ENCODE results near the gene FGFR1OP2. TPM values are rescaled to one million over a fixed set of nuclear protein-coding genes. Genes with fewer than 3 reads are reported as not detected.
"Not testable (repeated sequence)": the region's sequence is repeated elsewhere in the genome, so short reads cannot be mapped to it uniquely, and the experiment has no call there.

FGFR1OP2 gene
- total RNA-seq, 1 donor from 2014 or later, result 120 TPM

GRCh38 chr12:26948309-26948708 is 10.0 kb downstream of the FGFR1OP2 start:
- DNase-seq, result no peak

- DNase-seq, result no peak
Measured at GRCh38 chr12:26953447-26953846, 15.2 kb downstream of the FGFR1OP2 start.

GRCh38 chr12:26954027-26954426 is 15.8 kb downstream of the FGFR1OP2 start:
- no peak for DNase-seq

GRCh38 chr12:26961391-26961790 is 23.1 kb downstream of the FGFR1OP2 start:
- not testable (repeated sequence) for DNase-seq

GRCh38 chr12:26961803-26962202 is 23.5 kb downstream of the FGFR1OP2 start:
- no peak for DNase-seq

GRCh38 chr12:26963413-26963812 is 25.1 kb downstream of the FGFR1OP2 start:
- DNase-seq, result no peak

- DNase-seq, result no peak
Measured at GRCh38 chr12:26966842-26967241, 28.6 kb downstream of the FGFR1OP2 start.

- no peak for DNase-seq
Measured at GRCh38 chr12:26970136-26970535, 31.9 kb downstream of the FGFR1OP2 start.

GRCh38 chr12:26971963-26972362 is 33.7 kb downstream of the FGFR1OP2 start:
- DNase-seq, result no peak

GRCh38 chr12:26976687-26977086 is 38.4 kb downstream of the FGFR1OP2 start:
- no peak for DNase-seq

- DNase-seq, result no peak
Measured at GRCh38 chr12:26978801-26979200, 40.5 kb downstream of the FGFR1OP2 start.

GRCh38 chr12:26979733-26980132 is 41.5 kb downstream of the FGFR1OP2 start:
- DNase-seq, result no peak

GRCh38 chr12:26982866-26983265 is 44.6 kb downstream of the FGFR1OP2 start:
- no peak for DNase-seq

- DNase-seq, result peak; percentile 25
Measured at GRCh38 chr12:26987634-26988424, 49.6 kb downstream of the FGFR1OP2 start.

- no peak for DNase-seq
Measured at GRCh38 chr12:26988703-26989102, 50.4 kb downstream of the FGFR1OP2 start.

- DNase-seq, result no peak
Measured at GRCh38 chr12:26989873-26990272, 51.6 kb downstream of the FGFR1OP2 start.

- DNase-seq, result no peak
Measured at GRCh38 chr12:26991826-26992225, 53.6 kb downstream of the FGFR1OP2 start.

GRCh38 chr12:26994109-26994508 is 55.8 kb downstream of the FGFR1OP2 start:
- no peak for DNase-seq

GRCh38 chr12:26995706-26996105 is 57.4 kb downstream of the FGFR1OP2 start:
- no peak for DNase-seq

GRCh38 chr12:26997003-26997402 is 58.7 kb downstream of the FGFR1OP2 start:
- DNase-seq, result no peak

GRCh38 chr12:27000961-27001360 is 62.7 kb downstream of the FGFR1OP2 start:
- peak; percentile 44 for DNase-seq

- DNase-seq, result no peak
Measured at GRCh38 chr12:27001663-27002062, 63.4 kb downstream of the FGFR1OP2 start.

GRCh38 chr12:27002141-27002540 is 63.9 kb downstream of the FGFR1OP2 start:
- DNase-seq, result no peak

Measured in dermis blood vessel endothelial cell (primary cell).